GM10266 (cell line): ENCODE results near the gene MCF2L2.

ENCODE experiments used
- DNase-seq: peaks from one replicate; pipeline ENCODE4 v3.0.0; 2012; ENCODE audit errors: extremely low spot score
- CTCF ChIP-seq: IDR thresholded peaks from 2 replicates; pipeline ENCODE4 v1.5.1; 2012; ENCODE audit warnings: mild to moderate bottlenecking, low read depth; ENCODE audit not compliant: control insufficient read depth, insufficient read depth; ENCODE audit errors: missing control alignments

MCF2L2 gene

GRCh38 chr3:183208260-183208659 lies 220.2 kb downstream of the MCF2L2 start:
- no peak for TF ChIP-seq CTCF

GRCh38 chr3:183203670-183204069 lies 224.7 kb downstream of the MCF2L2 start:
- TF ChIP-seq CTCF: no peak
- no peak for DNase-seq

More at GRCh38 chr3:183208260-183208659, 220.2 kb downstream of the MCF2L2 start:
- no peak for DNase-seq

- no peak for DNase-seq
- TF ChIP-seq CTCF: no peak
Measured at GRCh38 chr3:183202004-183202722, 226.3 kb downstream of the MCF2L2 start.

GRCh38 chr3:183198939-183199338 lies 229.5 kb downstream of the MCF2L2 start:
- no peak for DNase-seq
- no peak for TF ChIP-seq CTCF

GRCh38 chr3:183197734-183198133 lies 230.7 kb downstream of the MCF2L2 start:
- no peak for DNase-seq
- TF ChIP-seq CTCF: no peak

GRCh38 chr3:183195266-183195665 lies 233.2 kb downstream of the MCF2L2 start:
- no peak for DNase-seq

More at GRCh38 chr3:183195266-183195665, 233.2 kb downstream of the MCF2L2 start:
- TF ChIP-seq CTCF: no peak
